GM12864 (cell line): ENCODE measurements around the gene RIMBP2.

ENCODE experiments used
- DNase-seq: peaks from one replicate; pipeline ENCODE4 v3.0.0-alpha.2; 2011; ENCODE audit warnings: low read depth
- H3K4me3 ChIP-seq: 2 replicates; pipeline ENCODE4 v1.5.1; 2011; ENCODE audit warnings: mild to moderate bottlenecking, low read depth, low read length, control low read depth
- TF ChIP-seq, protein P1 (sequence below): IDR thresholded peaks from 2 replicates; pipeline ENCODE4 v1.5.1; 2011; ENCODE audit warnings: low read depth, mild to moderate bottlenecking, moderate library complexity, low read length, control low read depth, inconsistent platforms; ENCODE audit errors: missing control alignments

RIMBP2 gene

DNA sequence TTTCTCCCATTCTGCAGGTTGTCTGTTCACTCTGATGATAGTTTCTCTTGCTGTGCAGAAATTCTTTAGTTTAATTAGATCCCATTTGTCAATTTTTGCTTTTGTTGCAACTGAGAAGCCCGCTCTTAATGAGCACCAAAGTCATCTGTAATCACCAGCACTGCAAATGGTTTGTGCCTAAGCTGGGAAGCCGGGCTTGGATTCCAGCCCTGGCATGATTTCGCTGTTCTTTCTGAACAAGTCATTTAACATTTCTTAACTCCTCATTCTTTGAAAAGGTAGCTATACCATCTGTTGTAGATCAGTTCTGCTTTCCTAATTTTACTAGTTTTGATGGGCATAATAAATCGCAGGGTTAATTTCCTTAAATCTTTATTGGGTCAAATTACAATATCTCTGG is 346.3 kb downstream of the RIMBP2 start:
- TF ChIP-seq, protein P1, sequence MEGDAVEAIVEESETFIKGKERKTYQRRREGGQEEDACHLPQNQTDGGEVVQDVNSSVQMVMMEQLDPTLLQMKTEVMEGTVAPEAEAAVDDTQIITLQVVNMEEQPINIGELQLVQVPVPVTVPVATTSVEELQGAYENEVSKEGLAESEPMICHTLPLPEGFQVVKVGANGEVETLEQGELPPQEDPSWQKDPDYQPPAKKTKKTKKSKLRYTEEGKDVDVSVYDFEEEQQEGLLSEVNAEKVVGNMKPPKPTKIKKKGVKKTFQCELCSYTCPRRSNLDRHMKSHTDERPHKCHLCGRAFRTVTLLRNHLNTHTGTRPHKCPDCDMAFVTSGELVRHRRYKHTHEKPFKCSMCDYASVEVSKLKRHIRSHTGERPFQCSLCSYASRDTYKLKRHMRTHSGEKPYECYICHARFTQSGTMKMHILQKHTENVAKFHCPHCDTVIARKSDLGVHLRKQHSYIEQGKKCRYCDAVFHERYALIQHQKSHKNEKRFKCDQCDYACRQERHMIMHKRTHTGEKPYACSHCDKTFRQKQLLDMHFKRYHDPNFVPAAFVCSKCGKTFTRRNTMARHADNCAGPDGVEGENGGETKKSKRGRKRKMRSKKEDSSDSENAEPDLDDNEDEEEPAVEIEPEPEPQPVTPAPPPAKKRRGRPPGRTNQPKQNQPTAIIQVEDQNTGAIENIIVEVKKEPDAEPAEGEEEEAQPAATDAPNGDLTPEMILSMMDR = no peak
- H3K4me3 ChIP-seq = no peak overlapping the region
- DNase-seq = no peak

DNA sequence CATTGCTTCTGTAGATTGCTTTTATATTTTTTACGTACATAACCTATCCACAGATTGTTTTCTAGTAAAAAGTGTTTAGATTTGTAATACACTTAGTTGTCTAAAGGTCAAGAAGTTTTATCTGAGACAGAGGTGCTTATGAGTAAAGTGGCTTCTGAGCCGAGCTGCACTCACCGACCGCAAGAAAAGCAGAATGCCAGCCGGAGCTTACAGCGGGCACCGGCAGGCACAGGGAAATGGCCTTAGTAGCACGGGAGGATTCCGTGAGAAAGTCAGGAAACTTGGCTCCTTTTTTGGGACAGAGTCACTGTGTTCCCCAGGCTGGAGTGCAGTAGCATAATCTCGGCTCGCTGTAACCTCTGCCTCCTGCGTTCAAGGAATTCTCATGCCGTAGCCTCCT is 348.6 kb downstream of the RIMBP2 start:
- no peak overlapping the region for H3K4me3 ChIP-seq
- TF ChIP-seq, protein P1 = no peak
- DNase-seq = no peak

DNA sequence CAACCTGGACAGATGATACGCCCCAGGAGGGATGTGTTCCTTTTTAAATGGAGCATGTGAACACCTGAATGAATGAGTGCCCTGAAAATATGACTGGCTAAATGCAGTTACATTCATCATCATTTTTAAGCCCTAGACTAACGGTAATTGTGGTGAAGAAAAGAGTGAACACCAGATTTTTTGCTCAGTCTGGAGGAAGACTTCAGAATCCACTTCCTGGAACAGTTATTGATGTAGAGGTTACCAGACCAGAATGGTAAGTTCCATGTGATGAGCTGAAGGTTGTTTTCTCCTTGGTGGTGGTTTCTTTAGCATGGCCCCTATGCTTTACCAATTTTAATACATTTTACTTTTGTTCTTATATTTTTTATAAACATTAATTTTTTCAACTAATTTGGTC is 349.1 kb downstream of the RIMBP2 start:
- no peak overlapping the region for H3K4me3 ChIP-seq
- TF ChIP-seq, protein P1 = no peak
- no peak for DNase-seq

DNA sequence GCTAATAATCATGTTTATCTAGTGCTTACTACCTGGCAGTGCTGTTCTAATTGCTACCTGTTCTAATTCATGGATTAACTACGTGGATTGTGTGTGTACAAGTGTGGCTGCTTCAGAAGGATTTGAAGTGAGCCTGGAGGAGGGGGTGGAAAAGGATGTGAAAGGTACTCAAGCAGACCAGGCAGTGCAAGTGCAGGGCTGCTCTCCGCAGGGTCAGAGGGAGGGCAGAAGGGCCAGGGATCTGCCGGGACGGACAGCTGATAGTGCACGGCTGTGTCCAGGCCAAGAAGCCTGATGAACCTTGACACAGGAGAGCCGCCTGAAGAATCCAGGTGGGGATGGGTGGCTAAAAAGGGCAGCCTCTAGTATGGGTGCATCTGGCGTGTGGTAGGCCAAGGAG is 349.9 kb downstream of the RIMBP2 start:
- no peak overlapping the region for H3K4me3 ChIP-seq
- no peak for DNase-seq
- TF ChIP-seq, protein P1 = no peak

DNA sequence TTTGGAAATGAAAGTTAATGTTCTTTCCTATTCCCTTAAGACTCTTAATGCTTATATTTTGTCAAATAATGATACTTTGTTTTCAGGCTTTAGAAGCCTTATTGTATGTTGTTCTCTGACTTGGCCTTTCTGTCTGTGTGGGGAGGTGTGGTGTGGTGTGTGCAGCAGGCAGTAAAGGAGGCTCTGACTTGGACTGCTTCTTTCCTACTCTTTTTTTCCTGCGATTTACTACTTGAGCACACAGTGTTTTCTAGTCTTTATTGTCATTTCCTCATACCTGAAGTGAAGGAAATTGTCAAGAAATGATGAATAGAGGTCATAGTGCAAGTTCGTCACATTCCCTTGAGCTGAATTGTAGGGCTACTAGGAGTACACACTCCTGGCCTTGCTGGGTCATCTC is 351.5 kb downstream of the RIMBP2 start:
- H3K4me3 ChIP-seq = no peak overlapping the region
- TF ChIP-seq, protein P1 = no peak
- no peak for DNase-seq

DNA sequence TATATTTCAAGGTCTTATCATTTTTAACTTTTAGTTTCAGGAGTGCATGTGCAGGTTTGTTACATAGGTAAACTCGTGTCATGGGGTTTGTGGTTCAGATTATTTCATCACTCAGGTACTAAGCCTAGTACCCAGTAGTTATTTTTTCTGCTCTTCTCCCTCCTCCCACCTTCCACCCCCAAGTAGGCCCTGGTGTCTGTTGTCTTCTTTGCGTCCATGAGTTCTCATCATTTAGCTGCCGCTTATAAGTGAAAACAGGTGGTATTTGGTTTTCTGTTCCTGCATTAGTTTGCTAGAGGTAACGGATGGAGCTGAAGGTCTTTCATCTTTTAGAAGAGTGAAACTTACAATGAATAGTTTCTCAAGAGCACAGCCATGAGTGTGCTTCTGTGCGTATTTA is 354.0 kb downstream of the RIMBP2 start:
- no peak overlapping the region for H3K4me3 ChIP-seq
- TF ChIP-seq, protein P1 = no peak
- no peak for DNase-seq

DNA sequence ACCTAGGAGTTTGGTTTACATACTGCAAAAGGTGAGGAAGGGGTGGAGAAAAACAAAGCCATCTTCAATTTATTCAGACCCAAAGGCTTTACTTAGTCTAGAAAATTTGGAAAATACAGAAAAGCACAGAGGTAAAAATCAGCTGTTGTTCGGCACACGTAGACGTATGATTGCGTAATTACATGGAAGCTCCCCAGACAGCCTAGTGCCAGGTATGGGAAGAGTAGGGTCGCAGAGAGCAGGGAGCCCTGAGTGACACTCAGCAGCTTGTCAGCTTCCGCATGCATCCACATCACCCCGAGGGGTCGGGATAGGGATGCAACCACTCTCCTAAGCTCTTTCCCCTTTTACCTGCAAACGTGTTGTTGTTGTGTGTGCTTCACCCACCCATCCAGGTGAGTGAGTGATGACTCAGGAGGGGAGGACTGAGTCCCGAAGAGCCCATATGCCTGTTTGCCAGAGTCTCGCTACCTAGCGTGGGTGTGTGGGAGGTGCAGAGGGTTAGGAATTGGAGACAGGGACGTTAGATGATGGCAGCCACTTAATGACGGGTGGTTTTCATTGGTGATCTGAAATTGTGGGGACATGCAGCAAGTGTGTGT is 358.3 kb downstream of the RIMBP2 start:
- DNase-seq = no peak
- TF ChIP-seq, protein P1 = no peak
- no peak overlapping the region for H3K4me3 ChIP-seq
